HG03139 (cell line): ENCODE data around the gene PLAGL1.
"Not testable (repeated sequence)": the region's sequence is repeated elsewhere in the genome, so short reads cannot be mapped to it uniquely, and the experiment has no call there.

Experiments
- ATAC-seq: cut with Tn5 transposase; IDR thresholded peaks from one replicate; pipeline ENCODE4 v1.9.1; 2021; ENCODE audit not compliant: unreplicated experiment

The PLAGL1 gene

DNA sequence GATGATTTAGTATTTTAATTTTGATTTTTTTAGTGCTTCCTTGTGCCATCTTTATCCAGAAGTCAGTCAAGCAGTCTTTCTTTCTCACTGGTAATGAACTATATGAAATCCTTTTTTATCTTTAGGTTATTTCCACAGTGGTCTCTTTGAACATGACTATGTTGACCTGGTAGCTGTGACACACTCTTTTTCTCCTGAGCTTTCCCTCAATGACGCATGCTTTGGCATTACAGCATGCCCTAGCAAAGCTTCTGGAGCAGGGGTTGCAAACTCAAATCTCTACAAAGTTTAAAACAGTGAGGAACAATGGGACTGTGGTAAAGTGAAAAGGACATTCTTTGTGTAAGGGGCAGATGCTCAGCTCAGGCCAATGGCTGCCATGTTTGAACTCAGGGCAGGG lies 4.5 kb upstream of the PLAGL1 start:
- ATAC-seq = no peak

DNA sequence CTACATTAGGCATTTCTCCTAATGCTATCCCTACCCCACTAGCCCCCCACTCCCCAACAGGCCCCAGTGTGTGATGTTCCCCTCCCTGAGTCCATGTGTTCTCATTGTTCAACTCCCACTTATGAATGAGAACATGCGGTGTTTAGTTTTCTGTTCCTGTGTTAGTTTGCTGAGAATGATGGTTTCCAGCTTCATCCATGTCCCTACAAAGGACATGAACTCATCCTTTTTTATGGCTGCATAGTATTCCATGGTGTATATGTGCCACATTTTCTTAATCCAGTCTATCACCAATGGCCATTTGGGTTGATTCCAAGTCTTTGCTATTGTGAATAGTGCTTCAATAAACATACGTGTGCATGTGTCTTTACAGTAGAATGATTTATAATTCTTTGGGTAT lies 1.6 kb upstream of the PLAGL1 start:
- not testable (repeated sequence) for ATAC-seq

- no peak for ATAC-seq
Measured at GRCh38 chr6:144008846-144009245, 787 bp upstream of the PLAGL1 start.

- ATAC-seq = peak; percentile 20
Measured at GRCh38 chr6:144007478-144008119, 460 bp downstream of the PLAGL1 start.

GRCh38 chr6:144006736-144007477 lies 1.2 kb downstream of the PLAGL1 start:
- no peak for ATAC-seq

- no peak for ATAC-seq
Measured at GRCh38 chr6:143999406-143999805, 8.7 kb downstream of the PLAGL1 start.

DNA sequence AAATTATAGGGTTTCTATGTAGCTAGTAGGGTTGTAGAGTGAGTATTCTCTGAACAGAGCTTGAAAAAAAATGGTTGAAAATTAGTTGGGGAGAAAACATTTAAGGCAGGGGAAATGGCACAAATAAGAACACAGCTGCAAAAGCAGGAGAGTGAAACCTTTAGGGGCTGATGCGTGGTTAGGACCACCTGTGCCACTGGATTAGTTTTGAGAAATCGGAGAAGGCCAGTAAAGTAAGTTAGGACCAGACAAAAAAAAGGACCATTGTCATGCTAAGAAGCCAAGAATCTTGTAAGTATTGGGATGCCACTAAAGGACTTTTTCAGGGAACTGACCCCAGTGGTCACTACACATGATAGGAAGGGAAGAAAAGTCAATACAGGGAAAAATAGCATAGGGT lies 9.4 kb downstream of the PLAGL1 start:
- no peak for ATAC-seq

- ATAC-seq = no peak
Measured at GRCh38 chr6:143993965-143994646, 14.0 kb downstream of the PLAGL1 start.

DNA sequence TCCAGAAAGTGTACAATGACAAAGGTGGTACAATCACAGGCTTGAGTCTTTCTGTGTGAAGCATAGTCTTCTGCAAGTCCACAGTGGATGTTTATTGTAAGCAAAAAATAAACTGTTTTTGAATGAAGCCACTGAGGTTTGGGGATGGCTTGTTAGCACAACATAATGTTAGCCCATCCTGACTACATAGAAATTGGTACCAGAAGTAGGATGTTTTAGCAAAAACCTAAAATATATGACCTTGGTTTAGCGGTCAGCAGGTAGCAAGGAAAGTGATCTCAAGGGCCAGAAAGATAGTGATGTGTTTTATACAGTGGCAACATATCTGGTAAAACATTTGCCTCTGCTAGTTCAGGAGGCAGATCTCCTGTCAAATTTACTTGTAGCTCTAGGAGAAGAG lies 15.8 kb downstream of the PLAGL1 start:
- ATAC-seq = no peak

GRCh38 chr6:143986463-143987065 lies 21.5 kb downstream of the PLAGL1 start:
- no peak for ATAC-seq

GRCh38 chr6:143984666-143985065 lies 23.4 kb downstream of the PLAGL1 start:
- ATAC-seq = no peak

- no peak for ATAC-seq
Measured at GRCh38 chr6:143982968-143983367, 25.1 kb downstream of the PLAGL1 start.

DNA sequence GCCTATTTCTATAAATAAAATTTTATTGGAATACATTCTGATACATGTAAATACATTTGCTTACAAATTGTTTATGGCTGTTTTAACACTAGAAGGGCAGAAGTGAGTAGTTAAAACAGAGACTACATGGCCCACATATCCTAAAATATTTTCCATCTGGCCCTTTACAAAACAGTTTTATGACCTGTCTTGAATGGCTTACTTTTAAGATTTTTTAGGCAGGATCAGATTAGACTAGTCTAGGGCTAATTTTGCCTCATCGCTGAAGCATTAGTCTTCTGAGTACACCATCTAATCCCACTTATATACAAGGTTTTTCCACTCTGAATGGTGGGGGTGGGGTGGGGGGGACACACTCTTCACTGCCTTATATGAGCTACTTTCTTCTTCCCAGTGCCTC lies 27.1 kb downstream of the PLAGL1 start:
- ATAC-seq = no peak

DNA sequence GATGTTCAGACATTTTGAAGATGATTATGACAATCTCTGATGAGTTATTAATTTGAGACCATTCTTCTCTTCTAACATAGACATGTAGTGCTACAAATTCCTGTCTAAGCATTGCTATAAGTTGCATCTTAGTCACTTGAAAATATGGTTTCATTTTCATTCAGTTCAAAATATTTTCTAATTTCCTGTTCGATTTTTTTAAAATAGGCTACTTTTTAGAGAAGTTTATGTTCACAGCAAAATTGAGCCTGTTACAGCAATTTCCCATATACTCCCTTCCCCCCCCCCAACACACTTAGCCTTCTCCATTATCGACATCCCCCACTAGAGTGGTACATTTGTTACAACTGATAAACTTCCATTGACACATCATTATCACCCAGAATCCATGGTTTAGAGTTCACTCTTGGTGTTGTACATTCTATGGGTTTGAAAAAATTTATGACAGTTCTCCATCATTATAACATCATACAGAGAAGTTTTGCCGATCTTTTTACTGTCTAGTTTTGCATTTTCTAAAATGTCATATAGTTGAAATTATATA lies 31.2 kb downstream of the PLAGL1 start:
- no peak for ATAC-seq

DNA sequence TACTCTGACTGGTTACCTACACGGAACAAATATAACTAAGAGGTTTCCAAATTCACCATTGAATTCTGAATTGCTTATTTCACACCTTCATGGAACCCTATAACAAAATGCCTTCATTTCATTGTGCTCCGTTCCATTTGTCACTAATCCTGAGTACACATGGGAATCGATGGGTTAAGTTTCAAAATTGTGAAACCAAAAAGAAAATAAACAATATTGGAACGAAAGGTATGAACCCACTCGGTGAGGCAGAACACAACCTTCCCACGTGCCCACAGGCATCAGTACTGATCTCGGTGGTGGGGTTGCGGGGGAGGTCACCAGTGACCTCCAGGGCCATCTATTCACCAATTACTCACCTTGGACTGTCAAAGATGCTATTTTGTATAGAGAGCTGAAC lies 34.0 kb downstream of the PLAGL1 start:
- ATAC-seq = no peak

DNA sequence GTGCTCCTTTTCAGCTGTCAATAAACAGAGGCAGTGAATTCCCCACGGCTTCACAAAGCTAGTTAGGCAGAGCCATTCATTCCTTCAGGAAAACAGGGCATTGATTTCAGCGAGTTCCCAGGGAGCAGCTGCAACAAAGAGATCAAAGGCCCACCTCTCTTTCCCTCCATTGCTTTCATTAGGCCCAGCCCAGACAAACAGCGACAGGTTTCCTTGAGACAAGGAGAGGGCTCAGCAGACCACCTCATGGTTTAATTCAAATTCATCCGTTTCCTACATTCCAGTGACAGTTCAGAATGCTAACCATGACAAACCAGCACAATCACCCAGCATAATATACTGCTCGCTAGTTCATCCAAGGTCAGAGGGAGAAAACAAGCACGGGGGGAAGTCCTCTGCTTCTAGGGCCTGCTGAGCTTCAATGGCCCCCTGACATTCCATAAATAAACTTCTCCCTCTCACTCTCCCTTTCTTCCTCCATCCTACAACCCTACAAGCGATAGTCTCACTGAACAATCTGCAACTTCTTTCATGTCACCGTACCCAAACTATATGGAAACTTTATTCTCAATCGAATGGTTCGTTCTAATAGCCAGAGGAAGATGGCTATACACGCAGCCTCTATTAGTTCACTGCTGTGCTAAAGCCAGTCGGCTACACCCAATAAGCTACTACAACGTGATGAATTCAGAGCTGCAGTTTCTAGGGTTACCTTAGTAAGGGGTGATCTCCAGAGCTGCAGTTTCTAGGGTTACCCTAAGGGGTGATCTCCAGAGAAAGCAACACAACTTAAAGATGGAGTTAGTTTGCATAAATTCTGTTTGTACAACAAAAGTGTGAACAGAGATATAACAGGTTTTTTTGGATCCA lies 34.7 kb downstream of the PLAGL1 start:
- no peak for ATAC-seq

GRCh38 chr6:143971482-143972205 lies 36.4 kb downstream of the PLAGL1 start:
- ATAC-seq = no peak

DNA sequence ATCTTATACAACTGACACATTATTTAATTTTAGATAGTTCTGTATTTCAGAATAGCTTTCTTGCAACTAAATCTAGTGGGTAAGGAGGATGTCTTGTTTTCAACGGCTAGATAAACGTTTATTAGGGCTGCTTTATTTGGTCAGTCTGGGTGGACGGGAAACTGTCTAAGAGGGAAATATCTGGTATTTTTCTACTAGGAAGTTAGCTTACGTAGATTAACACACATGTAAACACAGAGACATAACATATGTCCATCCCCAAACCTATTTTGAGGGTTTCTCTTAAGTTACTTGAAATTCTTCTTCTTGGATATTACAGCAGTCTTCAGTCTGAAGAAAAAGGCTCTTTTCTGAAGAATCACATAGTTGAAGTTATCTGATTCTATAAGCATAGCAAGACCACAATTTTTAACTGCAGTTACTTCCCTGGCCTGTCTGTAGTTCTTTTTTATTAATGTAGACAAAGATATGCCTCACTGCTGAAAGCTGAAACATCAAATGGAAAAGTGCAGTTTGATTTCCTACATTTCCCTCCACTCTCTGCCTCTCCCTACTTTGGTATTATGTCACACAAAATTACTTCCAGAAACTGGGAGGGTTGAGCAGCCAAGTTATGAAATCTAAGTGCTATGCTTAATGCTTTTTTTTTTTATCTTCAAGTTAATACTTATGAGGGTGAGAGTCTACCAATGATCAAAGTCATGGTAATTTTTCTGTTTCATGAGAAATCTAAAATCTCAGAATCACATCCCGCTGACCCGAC lies 37.4 kb downstream of the PLAGL1 start:
- no peak for ATAC-seq

DNA sequence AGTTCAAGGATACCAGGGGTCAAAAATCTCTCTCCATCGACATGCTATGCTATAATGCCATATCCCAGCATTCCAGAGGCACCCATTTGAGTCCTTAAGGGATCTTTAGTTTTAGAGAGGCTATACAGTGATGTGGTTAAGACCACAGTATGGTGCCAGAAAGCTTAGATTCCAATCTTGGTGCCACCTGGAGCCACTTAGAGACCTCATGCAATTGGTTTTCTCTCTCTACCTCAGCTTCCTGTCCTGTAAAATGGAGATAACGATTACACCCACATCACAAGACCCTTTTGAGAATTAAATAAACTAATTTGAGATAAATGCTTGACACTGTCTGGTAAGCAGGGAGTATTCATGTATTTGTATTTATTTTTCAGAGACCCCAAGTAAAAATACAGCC lies 39.0 kb downstream of the PLAGL1 start:
- no peak for ATAC-seq
